Measurements from ENCODE around the gene SLC9A3.

SLC9A3 gene

GRCh38 chr5:505951-506525 is 18.2 kb downstream of the SLC9A3 start:
- DNase-seq (ENCODE audit: low spot score), result no peak

- DNase-seq (ENCODE audit: low spot score), result no peak
Observed at GRCh38 chr5:504326-505154, 19.7 kb downstream of the SLC9A3 start.

- DNase-seq (ENCODE audit: low spot score), result no peak
Observed at GRCh38 chr5:502325-503079, 21.7 kb downstream of the SLC9A3 start.

- no peak for DNase-seq (ENCODE audit: low spot score)
Observed at GRCh38 chr5:501831-502184, 22.4 kb downstream of the SLC9A3 start.

- DNase-seq (ENCODE audit: low spot score), result no peak
Observed at GRCh38 chr5:501105-501830, 23.0 kb downstream of the SLC9A3 start.

- no peak for DNase-seq (ENCODE audit: low spot score)
Observed at GRCh38 chr5:500491-500890, 23.8 kb downstream of the SLC9A3 start.

- DNase-seq (ENCODE audit: low spot score), result no peak
Observed at GRCh38 chr5:499233-500209, 24.7 kb downstream of the SLC9A3 start.

- DNase-seq (ENCODE audit: low spot score), result no peak
Observed at GRCh38 chr5:497871-498509, 26.3 kb downstream of the SLC9A3 start.

- DNase-seq (ENCODE audit: low spot score), result no peak
Observed at GRCh38 chr5:497090-497700, 27.1 kb downstream of the SLC9A3 start.

- DNase-seq (ENCODE audit: low spot score), result no peak
Observed at GRCh38 chr5:496028-496427, 28.2 kb downstream of the SLC9A3 start.

GRCh38 chr5:494667-495255 is 29.5 kb downstream of the SLC9A3 start:
- DNase-seq (ENCODE audit: low spot score), result no peak

GRCh38 chr5:493758-494157 is 30.5 kb downstream of the SLC9A3 start:
- no peak for DNase-seq (ENCODE audit: low spot score)

- no peak for DNase-seq (ENCODE audit: low spot score)
Observed at GRCh38 chr5:493119-493701, 31.0 kb downstream of the SLC9A3 start.

- DNase-seq (ENCODE audit: low spot score), result no peak
Observed at GRCh38 chr5:492314-492893, 31.8 kb downstream of the SLC9A3 start.

GRCh38 chr5:491856-492155 is 32.4 kb downstream of the SLC9A3 start:
- DNase-seq (ENCODE audit: low spot score), result no peak

GRCh38 chr5:491119-491855 is 33.0 kb downstream of the SLC9A3 start:
- no peak for DNase-seq (ENCODE audit: low spot score)

GRCh38 chr5:490116-491106 is 33.8 kb downstream of the SLC9A3 start:
- no peak for DNase-seq (ENCODE audit: low spot score)
